HG03066 (cell line): Measurements from ENCODE around the gene HADHA.

ENCODE experiments used
- ATAC-seq: cut with Tn5 transposase; IDR thresholded peaks from one replicate; pipeline ENCODE4 v1.9.1; 2021; ENCODE audit warnings: low read depth; ENCODE audit not compliant: unreplicated experiment

The HADHA gene

DNA sequence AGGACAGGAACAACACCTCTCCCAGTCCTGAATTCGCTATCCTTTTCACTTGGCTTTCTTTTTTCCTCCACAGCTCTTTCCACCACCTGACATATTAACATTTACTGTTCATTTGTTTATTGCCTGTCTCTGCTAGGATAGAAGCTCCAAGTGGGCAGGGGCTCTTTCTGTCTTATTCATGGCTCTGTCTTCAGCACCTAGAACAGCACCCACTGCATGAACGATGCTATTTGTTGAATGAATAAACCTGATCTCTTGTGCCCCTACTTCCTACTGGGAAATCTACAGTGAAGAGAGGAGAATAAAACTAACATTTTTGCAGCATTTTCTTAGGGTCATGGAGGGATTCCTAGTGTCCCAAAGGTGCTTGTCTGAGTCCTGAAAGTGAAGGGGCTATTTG is 95.9 kb downstream of the HADHA start:
- no peak for ATAC-seq

DNA sequence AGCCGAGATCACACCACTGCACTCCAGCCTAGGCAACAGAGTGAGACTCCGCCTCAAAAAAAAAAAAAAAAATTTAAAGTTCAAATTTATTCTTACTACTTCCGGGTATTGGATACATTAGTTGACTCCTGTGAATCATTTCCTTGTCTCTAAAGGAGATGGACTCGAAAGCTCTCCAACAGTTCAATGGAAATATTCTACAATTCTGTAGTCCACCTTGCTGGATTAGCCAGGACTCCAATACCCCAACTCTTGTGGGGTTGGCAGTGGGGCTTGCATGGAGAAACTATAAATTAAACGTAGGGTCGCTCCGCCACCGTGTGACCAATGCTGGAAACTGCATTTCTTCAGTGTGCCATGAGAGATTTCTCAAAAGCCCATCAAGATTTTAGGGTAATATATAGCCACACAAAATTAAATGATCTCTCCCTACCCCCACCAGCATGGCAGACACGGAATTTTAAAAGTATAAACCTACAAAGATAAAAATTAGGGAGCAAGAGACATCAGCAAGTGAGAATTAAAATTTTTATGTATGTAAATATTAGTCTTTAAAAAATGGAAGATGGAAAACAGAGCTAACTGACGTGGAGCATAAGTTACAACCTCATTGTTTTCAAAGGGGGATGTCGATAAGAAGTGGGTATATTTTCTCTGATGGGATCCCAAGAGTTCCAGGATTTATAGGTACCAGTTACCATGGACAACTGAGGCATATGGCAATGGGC is 99.3 kb downstream of the HADHA start:
- no peak for ATAC-seq

DNA sequence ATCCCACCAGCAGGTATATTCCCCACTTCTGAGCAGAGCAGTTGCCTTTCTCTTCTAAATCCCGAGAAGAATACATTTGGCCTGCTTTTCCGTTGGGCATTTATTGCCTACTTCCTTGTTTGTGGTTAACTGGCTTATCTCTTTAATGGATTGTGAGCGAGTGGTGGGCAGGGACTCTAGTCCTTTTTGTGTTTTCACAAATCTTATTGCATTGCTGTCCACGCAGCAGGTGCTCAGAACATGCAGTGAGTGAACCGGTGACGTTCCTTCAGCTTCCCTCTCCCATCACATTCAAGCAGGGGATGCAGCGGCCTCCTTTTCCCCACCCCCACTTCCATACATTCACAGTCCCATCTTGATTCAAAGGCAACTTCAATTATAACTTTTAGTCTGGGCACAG is 100.4 kb downstream of the HADHA start:
- ATAC-seq = no peak

DNA sequence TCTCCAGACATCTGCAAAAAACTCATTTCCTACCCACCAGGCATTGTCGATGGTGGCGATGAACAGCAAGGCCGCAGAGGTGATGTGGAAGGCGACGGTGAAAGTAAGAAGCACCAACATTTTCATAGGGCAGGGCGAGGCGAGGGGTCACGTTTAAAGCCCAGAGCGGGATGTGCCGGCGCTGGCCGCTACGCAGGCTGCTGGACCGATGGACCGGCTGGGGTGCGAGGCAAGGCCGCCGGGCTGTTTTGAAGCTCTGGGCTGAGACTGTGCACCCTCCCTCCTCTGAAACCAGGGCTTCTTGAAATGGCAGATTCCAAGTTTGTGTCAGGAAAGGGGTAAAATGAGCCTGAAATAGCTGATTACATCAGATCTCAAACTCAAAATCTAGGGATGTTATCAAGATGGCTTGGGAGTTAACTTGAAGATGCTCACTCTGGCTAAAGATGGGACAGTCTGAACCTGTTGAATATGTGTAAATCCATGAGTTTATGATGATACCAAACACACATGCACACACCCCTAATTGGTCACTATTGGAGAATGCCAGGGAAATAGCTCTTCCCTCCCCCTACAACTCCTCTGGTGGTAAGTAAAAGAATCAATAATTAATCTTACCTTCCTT is 103.2 kb downstream of the HADHA start:
- ATAC-seq = no peak
